ENCODE data around the gene BANK1.

Gene BANK1

GRCh38 chr4:102037566-102037965 lies 247.0 kb downstream of the BANK1 start:
- no peak for DNase-seq

GRCh38 chr4:102042871-102043802 lies 252.6 kb downstream of the BANK1 start:
- DNase-seq: no peak

GRCh38 chr4:102047616-102048015 lies 257.1 kb downstream of the BANK1 start:
- DNase-seq: no peak

GRCh38 chr4:102055805-102056204 lies 265.3 kb downstream of the BANK1 start:
- no peak for DNase-seq

GRCh38 chr4:102057122-102057521 lies 266.6 kb downstream of the BANK1 start:
- DNase-seq: no peak

- DNase-seq: no peak
These were observed 270.6 kb downstream of the BANK1 start for GRCh38 chr4:102061133-102061532.

GRCh38 chr4:102064747-102065442 lies 274.4 kb downstream of the BANK1 start:
- DNase-seq: no peak

GRCh38 chr4:102076622-102077021 lies 286.1 kb downstream of the BANK1 start:
- no peak for DNase-seq

GRCh38 chr4:102080184-102080583 lies 289.7 kb downstream of the BANK1 start:
- no peak for DNase-seq

- no peak for DNase-seq
These were observed 299.5 kb downstream of the BANK1 start for GRCh38 chr4:102089850-102090621.

GRCh38 chr4:102091656-102092055 lies 301.1 kb downstream of the BANK1 start:
- DNase-seq: no peak

- no peak for DNase-seq
These were observed 304.0 kb downstream of the BANK1 start for GRCh38 chr4:102094481-102094880.

GRCh38 chr4:102103368-102103767 lies 312.8 kb downstream of the BANK1 start:
- DNase-seq: no peak

- DNase-seq: no peak
These were observed 313.7 kb downstream of the BANK1 start for GRCh38 chr4:102104278-102104677.

GRCh38 chr4:102105983-102106382 lies 315.5 kb downstream of the BANK1 start:
- no peak for DNase-seq

- no peak for DNase-seq
These were observed 323.6 kb downstream of the BANK1 start for GRCh38 chr4:102114118-102114630.

- DNase-seq: no peak
These were observed 325.6 kb downstream of the BANK1 start for GRCh38 chr4:102116121-102116520.

- no peak for DNase-seq
These were observed 330.3 kb downstream of the BANK1 start for GRCh38 chr4:102120846-102121245.

Measured in effector CD4-positive, alpha-beta T cell (primary cell).